Thoracic aorta (tissue), 2 donors: ENCODE data around the gene C20orf96. TPM values are rescaled to one million over a fixed set of nuclear protein-coding genes. Genes with fewer than 3 reads are reported as not detected.
"Not testable (repeated sequence)": the region's sequence is repeated elsewhere in the genome, so short reads cannot be mapped to it uniquely, and the experiment has no call there.

ENCODE experiments used
- ATAC-seq: fragments of 150-250 bp; one replicate; pipeline ENCODE4 v1.8.0; 2017; ENCODE audit warnings: low read depth; ENCODE audit not compliant: insufficient number of reproducible peaks, low FRiP score
- DNase-seq: peaks from one replicate; pipeline ENCODE4 v3.0.0-alpha.2; 2020; ENCODE audit warnings: low spot score
- H3K27ac ChIP-seq, 2 donors: fragments of 200-600 bp; sonication (generic); 1 replicate in 1 of 2; 2 replicates in 1 of 2; pipeline ENCODE4 v1.5.1; 2016; ENCODE audit warnings: mild to moderate bottlenecking in 2 of 2, moderate library complexity in 2 of 2
- H3K27me3 ChIP-seq: fragments of 200-600 bp; sonication (generic); replicated peaks from 2 replicates; pipeline ENCODE4 v1.6.0; 2016; ENCODE audit warnings: mild to moderate bottlenecking; ENCODE audit not compliant: insufficient read depth
- H3K36me3 ChIP-seq: fragments of 200-600 bp; sonication (generic); one replicate; pipeline ENCODE4 v1.5.1; 2016
- H3K4me1 ChIP-seq, 2 donors: fragments of 200-600 bp; sonication (generic); 1 replicate in 1 of 2; 2 replicates in 1 of 2; pipeline versions ENCODE4 v1.5.1 to v1.6.0; 2016; ENCODE audit warnings: low read depth in 2 of 2, mild to moderate bottlenecking in 1 of 2; ENCODE audit not compliant: control insufficient read depth in 1 of 2
- H3K4me3 ChIP-seq: fragments of 200-600 bp; sonication (generic); 2 replicates; pipeline ENCODE4 v1.5.1; 2016; ENCODE audit warnings: mild to moderate bottlenecking
- H3K9me3 ChIP-seq: fragments of 200-600 bp; sonication (generic); 2 replicates; pipeline ENCODE4 v1.5.1; 2016
- total RNA-seq, 2 donors: library from RNA; depleted of rRNA; stranded (reverse); fragments of >200 nt; gene quantifications; one replicate each; pipeline versions ENCODE4 v1.1.0 to v1.2.3, GENCODE V29; 2016
- TF ChIP-seq, protein P1 (sequence below): fragments of 200-600 bp; sonication (generic); IDR thresholded peaks from one replicate; pipeline ENCODE4 v1.5.1; 2019; ENCODE audit warnings: antibody characterized with exemption

Gene C20orf96
- total RNA-seq, 2 donors from 2014 or later = 0.92 to 6.2 TPM

DNA sequence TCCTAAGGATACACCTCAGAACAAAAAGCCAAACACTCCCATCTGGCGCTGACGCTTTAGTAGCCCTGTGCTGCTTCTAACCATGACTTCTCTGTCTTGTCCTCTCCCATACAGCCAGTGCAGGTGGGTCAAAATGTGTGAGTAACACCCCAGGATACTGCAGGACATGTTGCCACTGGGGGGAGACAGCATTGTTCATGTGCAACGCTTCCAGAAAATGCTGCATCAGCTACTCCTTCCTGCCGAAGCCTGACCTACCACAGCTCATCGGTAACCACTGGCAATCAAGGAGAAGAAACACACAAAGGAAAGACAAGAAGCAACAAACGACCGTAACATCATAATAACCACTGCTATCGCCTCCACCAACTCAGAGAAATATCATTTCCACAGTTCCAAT, 31.6 kb downstream of the C20orf96 start:
- TF ChIP-seq, protein P1, sequence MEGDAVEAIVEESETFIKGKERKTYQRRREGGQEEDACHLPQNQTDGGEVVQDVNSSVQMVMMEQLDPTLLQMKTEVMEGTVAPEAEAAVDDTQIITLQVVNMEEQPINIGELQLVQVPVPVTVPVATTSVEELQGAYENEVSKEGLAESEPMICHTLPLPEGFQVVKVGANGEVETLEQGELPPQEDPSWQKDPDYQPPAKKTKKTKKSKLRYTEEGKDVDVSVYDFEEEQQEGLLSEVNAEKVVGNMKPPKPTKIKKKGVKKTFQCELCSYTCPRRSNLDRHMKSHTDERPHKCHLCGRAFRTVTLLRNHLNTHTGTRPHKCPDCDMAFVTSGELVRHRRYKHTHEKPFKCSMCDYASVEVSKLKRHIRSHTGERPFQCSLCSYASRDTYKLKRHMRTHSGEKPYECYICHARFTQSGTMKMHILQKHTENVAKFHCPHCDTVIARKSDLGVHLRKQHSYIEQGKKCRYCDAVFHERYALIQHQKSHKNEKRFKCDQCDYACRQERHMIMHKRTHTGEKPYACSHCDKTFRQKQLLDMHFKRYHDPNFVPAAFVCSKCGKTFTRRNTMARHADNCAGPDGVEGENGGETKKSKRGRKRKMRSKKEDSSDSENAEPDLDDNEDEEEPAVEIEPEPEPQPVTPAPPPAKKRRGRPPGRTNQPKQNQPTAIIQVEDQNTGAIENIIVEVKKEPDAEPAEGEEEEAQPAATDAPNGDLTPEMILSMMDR = no peak
- Histone ChIP-seq H3K36me3 (no peaks in the 10 kb centered on the region), H3K27ac (no peak overlapping the region), H3K4me3 (no peak overlapping the region), H3K27me3 (no peaks in the 10 kb centered on the region), H3K9me3 (no peaks in the 10 kb centered on the region), H3K4me1 (no peaks in the 10 kb centered on the region)
- ATAC-seq (no peak), DNase-seq (no peak)

DNA sequence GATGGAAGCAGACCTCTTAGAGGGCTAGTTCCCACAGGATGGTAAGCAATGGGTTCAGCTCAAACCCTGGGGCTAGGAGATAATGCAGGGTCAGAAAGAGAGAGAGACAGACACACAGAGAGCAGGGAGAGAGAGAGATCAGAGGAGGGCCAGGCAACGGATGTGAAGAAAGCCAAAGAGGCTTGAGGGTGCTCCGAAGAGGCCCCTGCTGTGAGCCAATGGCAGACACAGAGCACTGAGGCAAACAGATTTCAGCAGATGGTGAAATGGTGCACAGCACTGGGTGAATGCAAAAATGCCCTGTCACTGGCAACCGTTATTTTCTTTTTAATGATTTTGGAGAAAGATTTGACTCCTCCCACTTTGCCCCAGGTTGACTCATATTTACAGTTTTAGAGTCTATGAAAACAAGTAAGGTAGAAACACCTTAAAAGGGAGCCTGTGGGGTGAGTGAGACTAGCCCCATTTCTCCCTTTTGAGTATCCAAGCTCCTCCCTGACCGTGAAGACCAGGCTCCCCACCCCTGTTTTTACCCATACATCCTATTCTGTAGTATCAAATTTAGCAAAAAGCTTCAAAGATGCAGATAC, 32.2 kb downstream of the C20orf96 start:
- TF ChIP-seq, protein P1 = no peak
- Histone ChIP-seq H3K4me1 (no peaks in the 10 kb centered on the region), H3K9me3 (no peaks in the 10 kb centered on the region), H3K36me3 (no peaks in the 10 kb centered on the region), H3K27me3 (no peaks in the 10 kb centered on the region), H3K27ac (no peak overlapping the region), H3K4me3 (no peak overlapping the region)
- ATAC-seq (no peak), DNase-seq (no peak)

DNA sequence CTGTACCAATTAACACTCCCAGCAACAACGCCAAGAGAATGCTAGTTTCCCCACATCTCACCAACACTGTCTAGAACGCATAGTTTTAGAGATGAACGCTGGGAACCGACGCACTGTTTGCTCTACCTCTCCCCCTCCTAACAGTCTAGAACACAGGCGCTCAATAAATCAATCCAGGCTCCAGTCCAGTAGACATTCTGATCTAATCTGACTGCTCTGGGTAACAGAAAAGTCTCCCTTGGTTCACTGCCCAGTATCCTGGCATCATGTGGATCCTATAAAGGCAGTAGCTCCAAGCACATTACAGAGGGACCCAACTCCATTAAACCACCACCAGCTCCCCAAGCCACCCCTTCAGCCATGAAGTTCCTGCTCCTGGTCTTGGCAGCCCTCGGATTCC, 33.1 kb downstream of the C20orf96 start, which contains the start of gene DEFB132:
Gene DEFB132 (plus strand): TSS at position 306 of the 400 bp plus-strand sequence. CDS start 55 bp downstream, at position 361.
- DNase-seq (no peak), ATAC-seq (no peak)
- TF ChIP-seq, protein P1 = no peak
- no peaks in the 10 kb centered on the region for H3K36me3 ChIP-seq
- H3K27me3 ChIP-seq = no peaks in the 10 kb centered on the region
- no peak within 1 kb of the TSS for H3K27ac ChIP-seq
- H3K9me3 ChIP-seq = no peaks in the 10 kb centered on the region
- no peak within 1 kb of the TSS for H3K4me3 ChIP-seq
- no peaks in the 10 kb centered on the region for H3K4me1 ChIP-seq

DNA sequence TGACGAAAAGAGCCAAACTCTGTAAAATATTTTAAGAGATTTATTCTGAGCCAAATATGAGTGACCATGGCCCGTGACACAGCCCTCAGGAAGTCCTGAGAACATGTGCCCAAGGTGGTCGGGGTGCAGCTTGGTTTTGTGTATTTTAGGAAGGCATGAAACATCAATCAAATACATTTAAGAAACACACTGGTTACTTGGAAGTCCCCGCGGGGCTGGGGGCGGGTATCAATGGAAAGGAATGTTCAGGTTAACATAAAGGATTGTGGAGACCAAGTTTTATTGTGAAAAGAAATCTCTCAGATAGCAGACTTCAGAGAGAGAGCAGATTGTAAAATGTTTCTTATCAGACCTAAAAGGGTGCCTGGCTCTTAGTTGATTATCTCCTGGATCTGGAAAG, 37.1 kb downstream of the C20orf96 start:
- H3K4me3 ChIP-seq, H3K9me3 ChIP-seq, H3K4me1 ChIP-seq, H3K27me3 ChIP-seq, DNase-seq, H3K36me3 ChIP-seq, H3K27ac ChIP-seq, ATAC-seq: not testable (repeated sequence)

DNA sequence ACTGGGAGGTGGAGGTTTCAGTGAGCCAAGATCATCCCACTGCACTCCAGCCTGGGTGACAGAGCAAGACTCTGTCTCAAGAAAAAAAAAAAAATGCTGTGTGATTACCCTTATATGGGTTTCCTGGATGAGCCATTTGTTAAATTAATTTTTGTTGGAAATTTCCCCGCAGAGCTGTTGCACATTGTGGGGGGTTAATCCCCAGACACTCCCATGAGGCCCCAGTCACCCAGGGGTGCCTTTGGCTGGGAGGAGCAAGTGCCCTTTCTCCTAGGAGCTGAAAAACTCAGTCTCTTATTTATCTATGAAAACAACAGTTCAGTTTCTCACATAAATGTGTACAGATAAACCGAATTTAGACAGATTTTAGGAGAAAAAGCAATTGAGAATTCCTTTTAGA, 37.7 kb downstream of the C20orf96 start:
- Histone ChIP-seq H3K9me3 (no peaks in the 10 kb centered on the region), H3K27ac (no peak overlapping the region), H3K36me3 (no peaks in the 10 kb centered on the region), H3K4me3 (no peak overlapping the region), H3K4me1 (no peaks in the 10 kb centered on the region), H3K27me3 (no peaks in the 10 kb centered on the region)
- TF ChIP-seq, protein P1 = no peak
- ATAC-seq (no peak), DNase-seq (no peak)

DNA sequence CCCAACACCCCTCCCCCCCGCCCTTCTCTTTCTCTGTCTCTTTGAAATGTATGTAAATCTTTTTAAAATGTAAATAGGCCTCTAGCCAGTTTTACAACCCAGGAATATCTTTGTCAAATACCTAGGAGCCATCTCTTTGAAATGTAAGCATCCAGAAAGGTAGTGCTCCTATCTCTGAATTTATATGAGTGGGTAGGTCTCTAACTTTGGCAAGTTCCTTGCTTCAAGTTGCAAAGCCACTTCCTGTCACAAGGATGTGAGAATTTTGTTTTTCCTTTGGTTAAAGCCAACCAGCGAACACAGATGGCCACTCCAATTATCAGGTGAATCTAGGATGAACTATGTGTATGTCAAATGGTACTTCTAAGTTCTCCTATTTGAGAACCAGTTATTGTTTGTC, 39.2 kb downstream of the C20orf96 start:
- no peaks in the 10 kb centered on the region for H3K4me1 ChIP-seq
- no peak for ATAC-seq
- H3K27ac ChIP-seq = no peak overlapping the region
- DNase-seq = no peak
- TF ChIP-seq, protein P1 = no peak
- no peaks in the 10 kb centered on the region for H3K36me3 ChIP-seq
- H3K27me3 ChIP-seq = no peaks in the 10 kb centered on the region
- H3K9me3 ChIP-seq = no peaks in the 10 kb centered on the region
- H3K4me3 ChIP-seq = no peak overlapping the region
